Measurements from ENCODE around the gene NEU2. TPM values are rescaled to one million over a fixed set of nuclear protein-coding genes. Genes with fewer than 3 reads are reported as not detected.

Gene NEU2
- total and polyA plus RNA-seq, 9 of the 15 experiments (the other 6 are each of a cell fraction or from before 2014, with no cell fraction given), result not detected

GRCh38 chr2:233051241-233052149 is 19.0 kb downstream of the NEU2 start:
- no peaks in the 10 kb centered on the region for H3K79me2 ChIP-seq (ENCODE audit: control insufficient read depth, insufficient read depth, low read length)
- peak overlapping the region; percentile 24; the same call in 1 of the 2 replicates for H2AFZ ChIP-seq (ENCODE audit: low read depth, low read length)
- H3K27me3 ChIP-seq (ENCODE audit: control insufficient read depth in 2 of 2, insufficient read depth in 2 of 2, low read length in 2 of 2), result peaks cover 0 to 14% of the 10 kb centered on the region in 2 experiments; a peak in 1 of 5 replicates
- no peaks in the 10 kb centered on the region for H3K36me3 ChIP-seq (ENCODE audit: control insufficient read depth, insufficient read depth, low read length)
- ATAC-seq (peak; percentile 33; the same call in 2 of the 3 replicates), FAIRE-seq (no peak), DNase-seq (ENCODE audit: extremely low read depth in 1 of 4, low spot score in 3 of 4) (peak; percentile 21 to 45 (median 34))
- in situ Hi-C loops (cut with MboI), result no loop called here
- H3K9me1 ChIP-seq (ENCODE audit: control insufficient read depth, insufficient read depth, low read length), result no peaks in the 10 kb centered on the region
- POLR2A ChIA-PET, result interaction anchor here (0.6 kb wide), 1 partner anchor 8 kb away, joined by 3 read pairs; the partner anchor contains the start of gene INPP5D
- H3K4me3 ChIP-seq, result no peak overlapping the region
- no peak overlapping the region for H3K27ac ChIP-seq (ENCODE audit: extremely low read depth, low read depth, low read length)
- no peaks in the 10 kb centered on the region for H3K9me3 ChIP-seq (replicated peaks; ENCODE audit: control insufficient read depth, insufficient read depth, low read depth, low read length)
- no peak overlapping the region for H3K9ac ChIP-seq (ENCODE audit: insufficient read depth in 1 of 2, low read depth in 2 of 2, low read length in 2 of 2)
- intact Hi-C loops (cut with micrococcal nuclease), result no loop called here
- peaks cover 0 to 11% of the 10 kb centered on the region in 2 experiments; a peak in 3 of 5 replicates for H3K4me1 ChIP-seq (replicated peaks in 1 of 2; ENCODE audit: control insufficient read depth in 2 of 2, insufficient read depth in 2 of 2, low read length in 2 of 2)
- BruUV-seq (replicated peaks), result no TSS peak
- H3K4me2 ChIP-seq (ENCODE audit: insufficient read depth, low read length), result peak overlapping the region; percentile 46
- WGBS (ENCODE audit: insufficient coverage, low coverage, missing lambda C conversion rate), result 19% methylated on average over 16 of the region's 24 CpGs
- no peaks in the 10 kb centered on the region for H4K20me1 ChIP-seq (replicated peaks; ENCODE audit: control insufficient read depth, insufficient read depth, low read length)
- CTCF ChIA-PET (ENCODE audit: low intra/inter-chr PET ratio), result no interaction called here
- no peak for TF ChIP-seq HDAC3 (IDR thresholded peaks at IDR 0.05; ENCODE audit: borderline replicate concordance, partially characterized antibody)
- no peak for TF ChIP-seq TGIF2 (CRISPR knock-in tag; IDR thresholded peaks at IDR 0.05)
- 0 out of 2 replicates have a peak, but pooled peaks have one; percentile 9 for TF ChIP-seq REST (IDR thresholded peaks at IDR 0.05; ENCODE audit: borderline replicate concordance)
- no peak for TF ChIP-seq REST (CRISPR knock-in tag; IDR thresholded peaks at IDR 0.05; ENCODE audit: low read depth)
- no peak for TF ChIP-seq HDAC2 (IDR thresholded peaks at IDR 0.05)
- no peak for TF ChIP-seq FOSL1 (tag; conservative IDR thresholded peaks at IDR 0.05)
- no peak for TF ChIP-seq NFIC (IDR thresholded peaks at IDR 0.05)
- TF ChIP-seq SP1 (CRISPR knock-in tag; IDR thresholded peaks at IDR 0.05), result no peak
- TF ChIP-seq IRF9 (tag; IDR thresholded peaks at IDR 0.05), result no peak
- TF ChIP-seq ZNF830 (CRISPR knock-in tag; IDR thresholded peaks at IDR 0.05), result no peak
- TF ChIP-seq ZBTB9 (CRISPR knock-in tag; IDR thresholded peaks at IDR 0.05), result peak; percentile 89
